Measurements from ENCODE around the gene RNASET2. TPM values are rescaled to one million over a fixed set of nuclear protein-coding genes. Genes with fewer than 3 reads are reported as not detected.
"Not testable (repeated sequence)": the region's sequence is repeated elsewhere in the genome, so short reads cannot be mapped to it uniquely, and the experiment has no call there.

Gene RNASET2
- total RNA-seq, 1 donor from 2014 or later: 22.0 TPM

- Histone ChIP-seq H3K4me3 (ENCODE audit: insufficient read depth, low read depth, low read length) (no peak overlapping the region), H3K27me3 (ENCODE audit: insufficient read depth, low read length) (no peaks in the 10 kb centered on the region), H3K9me3 (ENCODE audit: insufficient read depth, low read depth, low read length) (no peaks in the 10 kb centered on the region), H3K4me1 (ENCODE audit: insufficient read depth, low read length) (no peaks in the 10 kb centered on the region), H4K20me1 (ENCODE audit: insufficient read depth, low read length) (no peaks in the 10 kb centered on the region), H3K79me2 (ENCODE audit: insufficient read depth, low read length) (no peaks in the 10 kb centered on the region), H3K36me3 (ENCODE audit: insufficient read depth, low read length) (no peaks in the 10 kb centered on the region), H3K27ac (ENCODE audit: low read depth, low read length) (no peak overlapping the region), H3K9ac (ENCODE audit: low read length) (no peak overlapping the region), H3K4me2 (ENCODE audit: low read length) (no peak overlapping the region), H2AFZ (ENCODE audit: low read depth, low read length) (no peak overlapping the region)
- Mint-ChIP-seq H3K27me3 (ENCODE audit: low read depth, unreplicated experiment) (no peaks in the 10 kb centered on the region), H3K4me3 (ENCODE audit: unreplicated experiment) (no peak overlapping the region), H3K9me3 (ENCODE audit: unreplicated experiment) (no peaks in the 10 kb centered on the region), H3K27ac (ENCODE audit: unreplicated experiment) (no peak overlapping the region), H3K36me3 (ENCODE audit: low read depth, unreplicated experiment) (no peaks in the 10 kb centered on the region), H3K4me1 (ENCODE audit: low read depth, unreplicated experiment) (no peaks in the 10 kb centered on the region)
- FAIRE-seq (no peak), DNase-seq (ENCODE audit: low read depth) (no peak)
- TF ChIP-seq EZH2 (IDR thresholded peaks at IDR 0.05; ENCODE audit: insufficient read depth, low read length) (no peak), CTCF (IDR thresholded peaks at IDR 0.05; ENCODE audit: insufficient read depth, low read depth, low read length) (no peak)
Observed at GRCh38 chr6:166921570-166921969, 34.8 kb downstream of the RNASET2 start.

GRCh38 chr6:166916824-166917223, 39.5 kb downstream of the RNASET2 start:
- Histone ChIP-seq H2AFZ (ENCODE audit: low read depth, low read length) (no peak overlapping the region), H3K9ac (ENCODE audit: low read length) (no peak overlapping the region), H3K79me2 (ENCODE audit: insufficient read depth, low read length) (no peaks in the 10 kb centered on the region), H3K4me3 (ENCODE audit: insufficient read depth, low read depth, low read length) (no peak overlapping the region), H3K36me3 (ENCODE audit: insufficient read depth, low read length) (no peaks in the 10 kb centered on the region), H3K27ac (ENCODE audit: low read depth, low read length) (no peak overlapping the region), H3K4me2 (ENCODE audit: low read length) (no peak overlapping the region), H3K27me3 (ENCODE audit: insufficient read depth, low read length) (no peaks in the 10 kb centered on the region), H4K20me1 (ENCODE audit: insufficient read depth, low read length) (no peaks in the 10 kb centered on the region), H3K9me3 (ENCODE audit: insufficient read depth, low read depth, low read length) (no peaks in the 10 kb centered on the region), H3K4me1 (ENCODE audit: insufficient read depth, low read length) (no peaks in the 10 kb centered on the region)
- H3K9me3 Mint-ChIP-seq (ENCODE audit: unreplicated experiment): no peaks in the 10 kb centered on the region
- no peaks in the 10 kb centered on the region for H3K4me1 Mint-ChIP-seq (ENCODE audit: low read depth, unreplicated experiment)
- H3K27ac Mint-ChIP-seq (ENCODE audit: unreplicated experiment): no peak overlapping the region
- no peak overlapping the region for H3K4me3 Mint-ChIP-seq (ENCODE audit: unreplicated experiment)
- DNase-seq (ENCODE audit: low read depth) (no peak), FAIRE-seq (no peak)
- no peaks in the 10 kb centered on the region for H3K27me3 Mint-ChIP-seq (ENCODE audit: low read depth, unreplicated experiment)
- TF ChIP-seq EZH2 (IDR thresholded peaks at IDR 0.05; ENCODE audit: insufficient read depth, low read length): no peak
- no peak for TF ChIP-seq CTCF (IDR thresholded peaks at IDR 0.05; ENCODE audit: insufficient read depth, low read depth, low read length)
- no peaks in the 10 kb centered on the region for H3K36me3 Mint-ChIP-seq (ENCODE audit: low read depth, unreplicated experiment)

GRCh38 chr6:166915484-166915883, 40.9 kb downstream of the RNASET2 start:
- H3K4me2 ChIP-seq (ENCODE audit: low read length); H3K9me3 Mint-ChIP-seq (ENCODE audit: unreplicated experiment); DNase-seq (ENCODE audit: low read depth); H4K20me1 ChIP-seq (ENCODE audit: insufficient read depth, low read length); H3K27ac ChIP-seq (ENCODE audit: low read depth, low read length); H3K4me3 Mint-ChIP-seq (ENCODE audit: unreplicated experiment); H3K36me3 Mint-ChIP-seq (ENCODE audit: low read depth, unreplicated experiment); H3K4me3 ChIP-seq (ENCODE audit: insufficient read depth, low read depth, low read length); H3K9ac ChIP-seq (ENCODE audit: low read length); H2AFZ ChIP-seq (ENCODE audit: low read depth, low read length); H3K27me3 ChIP-seq (ENCODE audit: insufficient read depth, low read length); H3K36me3 ChIP-seq (ENCODE audit: insufficient read depth, low read length); FAIRE-seq; H3K79me2 ChIP-seq (ENCODE audit: insufficient read depth, low read length); H3K4me1 ChIP-seq (ENCODE audit: insufficient read depth, low read length); H3K27ac Mint-ChIP-seq (ENCODE audit: unreplicated experiment); H3K9me3 ChIP-seq (ENCODE audit: insufficient read depth, low read depth, low read length); H3K27me3 Mint-ChIP-seq (ENCODE audit: low read depth, unreplicated experiment): not testable (repeated sequence)
- H3K4me1 Mint-ChIP-seq (ENCODE audit: low read depth, unreplicated experiment): peaks cover 11% of the 10 kb centered on the region

GRCh38 chr6:166914952-166915351, 41.4 kb downstream of the RNASET2 start:
- H3K27ac ChIP-seq (ENCODE audit: low read depth, low read length); H3K4me1 ChIP-seq (ENCODE audit: insufficient read depth, low read length); H3K9ac ChIP-seq (ENCODE audit: low read length); H2AFZ ChIP-seq (ENCODE audit: low read depth, low read length); H3K4me3 ChIP-seq (ENCODE audit: insufficient read depth, low read depth, low read length); H3K27me3 ChIP-seq (ENCODE audit: insufficient read depth, low read length); H3K36me3 ChIP-seq (ENCODE audit: insufficient read depth, low read length); H3K27ac Mint-ChIP-seq (ENCODE audit: unreplicated experiment); H3K79me2 ChIP-seq (ENCODE audit: insufficient read depth, low read length); H3K36me3 Mint-ChIP-seq (ENCODE audit: low read depth, unreplicated experiment); FAIRE-seq; H4K20me1 ChIP-seq (ENCODE audit: insufficient read depth, low read length); H3K4me3 Mint-ChIP-seq (ENCODE audit: unreplicated experiment); H3K4me2 ChIP-seq (ENCODE audit: low read length); DNase-seq (ENCODE audit: low read depth); H3K27me3 Mint-ChIP-seq (ENCODE audit: low read depth, unreplicated experiment); H3K9me3 ChIP-seq (ENCODE audit: insufficient read depth, low read depth, low read length); H3K9me3 Mint-ChIP-seq (ENCODE audit: unreplicated experiment): not testable (repeated sequence)
- H3K4me1 Mint-ChIP-seq (ENCODE audit: low read depth, unreplicated experiment): peaks cover 12% of the 10 kb centered on the region

Measured in astrocyte (in vitro differentiated cells and primary cell).